HepG2 (cell line): Measurements from ENCODE around the gene MAFB. TPM values are rescaled to one million over a fixed set of nuclear protein-coding genes. Genes with fewer than 3 reads are reported as not detected.
A peak's percentile ranks its signal among the peaks of the same experiment; 100 is the strongest.

Source experiments
- AFF4 ChIP-seq: sonication (generic); formaldehyde crosslinking; IDR thresholded peaks from 2 replicates; pipeline ENCODE4 v1.4.0; 2020; ENCODE audit warnings: missing genetic modification reagents
- AHR ChIP-seq: IDR thresholded peaks from 2 replicates; pipeline ENCODE4 v1.6.1; 2018; ENCODE audit warnings: missing genetic modification reagents, missing compliant biosample characterization
- ATF4 ChIP-seq, 2 experiments: fragments of 450-650 bp in 1 of 2; sonication (generic) in 1 of 2; formaldehyde crosslinking; IDR thresholded peaks; 2 replicates each; pipeline versions ENCODE4 v1.5.0 to v1.8.0; 2020 to 2022; ENCODE audit warnings: mild to moderate bottlenecking in 1 of 2, missing genetic modification reagents in 1 of 2
- BATF2 ChIP-seq: sonication (generic); formaldehyde crosslinking; IDR thresholded peaks from 2 replicates; pipeline ENCODE4 v1.8.0; 2022; ENCODE audit warnings: mild to moderate bottlenecking, missing genetic modification reagents, moderate library complexity
- GLMP ChIP-seq: sonication (generic); formaldehyde crosslinking; IDR thresholded peaks from 2 replicates; pipeline ENCODE4 v1.9.0; 2021; ENCODE audit warnings: missing genetic modification reagents, mild to moderate bottlenecking, borderline replicate concordance
- NR2F6 ChIP-seq, 2 experiments: IDR thresholded peaks; 2 replicates each; pipeline ENCODE4 v1.6.1; 2016; ENCODE audit warnings: antibody characterized with exemption in 1 of 2, mild to moderate bottlenecking in 1 of 2
- PHF20 ChIP-seq: sonication (generic); formaldehyde crosslinking; IDR thresholded peaks from 2 replicates; pipeline ENCODE4 v1.5.0; 2020; ENCODE audit warnings: mild to moderate bottlenecking, missing genetic modification reagents
- PRPF4 ChIP-seq: fragments of 200-400 bp; formaldehyde crosslinking; IDR thresholded peaks from 2 replicates; pipeline ENCODE4 v1.6.1; 2016; ENCODE audit warnings: low read length, low read depth; ENCODE audit not compliant: poor library complexity, severe bottlenecking
- RXRB ChIP-seq: IDR thresholded peaks from 2 replicates; pipeline ENCODE4 v1.6.1; 2016; ENCODE audit warnings: borderline replicate concordance, missing genetic modification reagents, missing compliant biosample characterization
- SCMH1 ChIP-seq: sonication (generic); formaldehyde crosslinking; IDR thresholded peaks from 2 replicates; pipeline ENCODE4 v1.9.0; 2021; ENCODE audit warnings: missing genetic modification reagents, mild to moderate bottlenecking, borderline replicate concordance
- SIX1 ChIP-seq: sonication (generic); formaldehyde crosslinking; IDR thresholded peaks from 2 replicates; pipeline ENCODE4 v1.4.0; 2020; ENCODE audit warnings: missing genetic modification reagents, borderline replicate concordance
- ZBTB10 ChIP-seq: sonication (generic); formaldehyde crosslinking; IDR thresholded peaks from 2 replicates; pipeline ENCODE4 v1.4.0; 2020; ENCODE audit warnings: missing genetic modification reagents, borderline replicate concordance
- ZFP36L1 ChIP-seq: sonication (generic); formaldehyde crosslinking; IDR thresholded peaks from 2 replicates; pipeline ENCODE4 v1.8.0; 2022; ENCODE audit warnings: mild to moderate bottlenecking, missing genetic modification reagents, moderate library complexity
- ZMYM2 ChIP-seq: sonication (generic); formaldehyde crosslinking; IDR thresholded peaks from 2 replicates; pipeline ENCODE4 v1.8.0; 2022; ENCODE audit warnings: mild to moderate bottlenecking, missing genetic modification reagents
- ZNF614 ChIP-seq: IDR thresholded peaks from 2 replicates; pipeline ENCODE4 v1.6.1; 2018; ENCODE audit warnings: missing biosample characterization, missing genetic modification reagents, inconsistent platforms, borderline replicate concordance
- ZNF670 ChIP-seq: sonication (generic); formaldehyde crosslinking; IDR thresholded peaks from 2 replicates; pipeline ENCODE4 v1.8.0; 2022; ENCODE audit warnings: mild to moderate bottlenecking, missing genetic modification reagents, borderline replicate concordance
- ZNF747 ChIP-seq: sonication (generic); formaldehyde crosslinking; IDR thresholded peaks from 2 replicates; pipeline ENCODE4 v1.8.1; 2023; ENCODE audit warnings: missing genetic modification reagents, mild to moderate bottlenecking, borderline replicate concordance
- ZNF879 ChIP-seq: sonication (generic); formaldehyde crosslinking; IDR thresholded peaks from 2 replicates; pipeline ENCODE4 v1.8.1; 2023; ENCODE audit warnings: missing genetic modification reagents
- polyA plus RNA-seq, 8 experiments: library from polyadenylated mRNA; depleted of rRNA in 3 of 8; stranded (reverse) in 7 of 8; unstranded in 1 of 8; fragments of >200 nt; fragmentation: Illumina TruSeq in 4 of 8; extraction: Trizol in 4 of 8; gene quantifications; 2 replicates each; pipeline versions ENCODE4 v1.2.1 to v1.2.3, GENCODE V29; 2011 to 2016; ENCODE audit warnings: low read depth in 4 of 8, missing spikeins in 1 of 8, mixed read lengths in 1 of 8; ENCODE audit not compliant: insufficient read depth in 1 of 8
- total RNA-seq, 5 experiments: library from RNA; depleted of rRNA; stranded (reverse); fragments of >200 nt; fragmentation: Illumina TruSeq; extraction: Trizol; gene quantifications; 2 replicates each; pipeline ENCODE4 v1.2.3, GENCODE V29; 2016; ENCODE audit warnings: low read depth in 1 of 5

Gene MAFB
- total and polyA plus RNA-seq, 2 of the 13 experiments (the other 11 are each of a cell fraction or from before 2014, with no cell fraction given): 0.08 to 0.11 TPM

GRCh38 chr20:40689100-40689942 lies at the start of gene MAFB (continued):
- TF ChIP-seq BATF2 (no peak), ZBTB10 (CRISPR knock-in tag) (0 out of 2 replicates have a peak, but pooled peaks have one; percentile 43), NR2F6 (IDR thresholded peaks at IDR 0.05) (no peak), NR2F6 (CRISPR knock-in tag; IDR thresholded peaks at IDR 0.05) (no peak), PHF20 (CRISPR knock-in tag) (0 out of 2 replicates have a peak, but pooled peaks have one; percentile 14), SIX1 (no peak), PRPF4 (no peak), ZNF879 (CRISPR knock-in tag) (no peak), ZNF614 (CRISPR knock-in tag) (no peak), AHR (CRISPR knock-in tag) (no peak), ZMYM2 (CRISPR knock-in tag) (no peak), ATF4 (CRISPR knock-in tag; IDR thresholded peaks at IDR 0.05) (no peak), ZNF670 (CRISPR knock-in tag) (no peak), ZNF747 (CRISPR knock-in tag) (no peak), RXRB (CRISPR knock-in tag) (no peak), AFF4 (CRISPR knock-in tag) (no peak), SCMH1 (CRISPR knock-in tag) (no peak), ZFP36L1 (CRISPR knock-in tag) (no peak), GLMP (CRISPR knock-in tag) (no peak)
